Ectodermal cell (in vitro differentiated cells): ENCODE results near the gene PHF1.

Source experiments
- H3K27ac ChIP-seq: 2 replicates; pipeline ENCODE4 v1.7.0; 2013; ENCODE audit warnings: mild to moderate bottlenecking, low read depth, low read length; ENCODE audit not compliant: insufficient read depth, poor library complexity, severe bottlenecking
- H3K27me3 ChIP-seq: 2 replicates; pipeline ENCODE4 v1.7.0; 2013; ENCODE audit warnings: mild to moderate bottlenecking, low read length; ENCODE audit not compliant: insufficient read depth, control insufficient read depth, poor library complexity, severe bottlenecking
- H3K36me3 ChIP-seq: one replicate; pipeline ENCODE4 v1.7.0; 2013; ENCODE audit warnings: low read length; ENCODE audit not compliant: control insufficient read depth, insufficient read depth
- H3K4me1 ChIP-seq: one replicate; pipeline ENCODE4 v1.7.0; 2013; ENCODE audit warnings: low read length; ENCODE audit not compliant: control insufficient read depth, insufficient read depth
- H3K4me3 ChIP-seq: 2 replicates; pipeline ENCODE4 v1.7.0; 2013; ENCODE audit warnings: low read depth, low read length, control low read depth; ENCODE audit not compliant: insufficient read depth
- H3K9me3 ChIP-seq: 2 replicates; pipeline ENCODE4 v1.7.0; 2013; ENCODE audit warnings: mild to moderate bottlenecking, low read length, moderate library complexity; ENCODE audit not compliant: control insufficient read depth
- WGBS, 2 experiments: methylation state at CpG; one replicate each; pipeline ENCODE4 v1.1.7; 2013; ENCODE audit warnings: missing lambda C conversion rate in 2 of 2; 5-methylcytosine and 5-hydroxymethylcytosine counted together

The PHF1 gene

DNA sequence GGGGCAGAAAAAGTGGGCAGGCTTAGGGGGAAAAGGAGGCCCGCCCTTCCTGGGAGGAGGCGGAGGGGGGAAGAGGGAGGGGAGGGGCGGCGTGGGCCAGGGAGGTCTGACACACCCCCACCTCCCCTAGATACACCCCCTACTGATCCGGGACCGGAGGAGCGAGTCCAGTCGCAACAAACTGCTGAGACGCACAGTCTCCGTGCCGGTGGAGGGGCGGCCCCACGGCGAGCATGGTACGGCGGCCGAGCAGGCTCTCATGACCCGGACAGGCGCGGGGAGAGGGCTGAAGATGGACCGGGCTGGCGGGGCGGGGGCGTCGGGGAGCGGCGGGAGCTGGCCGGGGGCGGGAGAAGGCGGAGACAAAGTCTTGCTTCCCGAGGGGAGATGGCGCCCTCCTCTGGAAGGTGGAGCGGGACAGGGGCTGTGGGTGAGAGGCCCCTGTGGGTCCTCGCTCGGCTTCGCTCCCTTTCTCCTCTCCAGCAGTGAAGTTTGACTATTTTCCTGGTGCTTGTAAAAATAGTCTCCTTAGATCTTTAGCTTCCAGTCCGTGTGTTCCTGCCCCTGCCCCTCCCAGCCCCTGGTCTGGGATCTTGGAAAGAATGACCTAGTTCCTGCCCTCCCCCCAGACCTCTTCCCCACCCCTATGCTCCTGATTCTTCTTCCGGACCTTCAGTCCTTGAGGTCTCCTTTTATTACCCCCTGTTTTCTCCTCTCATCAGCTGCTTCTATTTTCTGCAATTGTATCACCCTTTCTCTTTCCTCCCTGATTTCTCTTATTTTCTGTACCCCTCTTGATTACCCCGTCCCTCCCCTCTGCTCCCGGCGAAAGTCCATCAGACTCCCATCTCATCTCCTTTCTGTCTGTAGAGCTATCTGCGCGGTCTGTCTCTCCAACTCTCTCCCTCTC, 15.1 kb downstream of the PHF1 start:
- Histone ChIP-seq H3K4me1 (peaks cover 65% of the 10 kb centered on the region), H3K27me3 (no peaks in the 10 kb centered on the region), H3K4me3 (peak overlapping the region; percentile 59), H3K36me3 (peaks cover 15% of the 10 kb centered on the region), H3K9me3 (no peaks in the 10 kb centered on the region), H3K27ac (peak overlapping the region; percentile 74)
- 2 to 3% methylated on average over 40 to 41 of the region's 43 CpGs for WGBS, 2 experiments

DNA sequence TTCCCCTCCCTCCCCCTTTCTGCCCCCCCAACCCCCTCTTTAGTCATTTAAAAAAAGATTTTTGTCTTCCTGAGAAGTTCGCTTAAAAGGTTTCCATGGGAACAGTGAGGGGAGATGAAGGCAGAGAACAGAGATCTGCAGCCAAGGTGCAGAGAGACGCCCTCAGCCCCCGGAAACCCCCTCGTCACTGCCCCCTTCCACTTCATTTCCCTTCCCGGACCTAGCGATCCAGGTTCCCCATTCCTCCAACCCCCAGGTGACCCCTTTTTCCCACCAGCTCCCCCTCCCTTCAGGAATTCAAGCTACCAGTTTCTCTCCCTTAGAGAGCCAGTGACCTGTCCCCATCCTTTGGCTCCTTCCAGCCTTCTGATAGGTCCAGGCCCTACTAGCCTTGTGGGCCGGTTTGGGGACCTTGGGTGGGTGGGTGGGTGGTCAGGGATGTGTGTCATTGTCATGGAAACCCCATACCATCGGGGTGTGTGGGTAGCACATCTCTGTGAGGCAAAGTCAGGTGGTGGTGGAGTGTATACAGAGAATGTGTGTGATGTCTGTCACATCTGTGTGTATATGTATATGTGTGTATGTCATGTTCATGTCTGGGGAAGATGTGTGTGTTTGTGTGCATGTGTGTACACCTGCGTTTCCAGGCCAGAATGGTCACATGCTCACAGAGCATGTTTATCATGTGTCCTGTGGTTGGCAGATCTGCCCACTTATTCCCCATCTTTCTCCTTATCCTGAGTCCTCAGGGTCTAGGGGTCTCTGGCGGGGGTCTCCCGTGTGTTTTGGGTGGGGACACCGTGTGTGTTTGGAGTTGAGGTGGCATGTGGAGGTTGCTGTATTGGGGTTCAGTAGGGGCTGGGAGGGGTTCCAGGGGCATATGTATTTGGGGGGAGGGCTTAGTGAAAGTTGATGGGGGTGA, 16.0 kb downstream of the PHF1 start:
- Histone ChIP-seq H3K9me3 (no peaks in the 10 kb centered on the region), H3K4me3 (peak overlapping the region; percentile 60), H3K4me1 (peaks cover 62% of the 10 kb centered on the region), H3K27me3 (no peaks in the 10 kb centered on the region), H3K27ac (peak overlapping the region; percentile 46), H3K36me3 (peaks cover 15% of the 10 kb centered on the region)
- WGBS, 2 experiments = 22 to 26% methylated on average over 12 of the region's 12 CpGs

DNA sequence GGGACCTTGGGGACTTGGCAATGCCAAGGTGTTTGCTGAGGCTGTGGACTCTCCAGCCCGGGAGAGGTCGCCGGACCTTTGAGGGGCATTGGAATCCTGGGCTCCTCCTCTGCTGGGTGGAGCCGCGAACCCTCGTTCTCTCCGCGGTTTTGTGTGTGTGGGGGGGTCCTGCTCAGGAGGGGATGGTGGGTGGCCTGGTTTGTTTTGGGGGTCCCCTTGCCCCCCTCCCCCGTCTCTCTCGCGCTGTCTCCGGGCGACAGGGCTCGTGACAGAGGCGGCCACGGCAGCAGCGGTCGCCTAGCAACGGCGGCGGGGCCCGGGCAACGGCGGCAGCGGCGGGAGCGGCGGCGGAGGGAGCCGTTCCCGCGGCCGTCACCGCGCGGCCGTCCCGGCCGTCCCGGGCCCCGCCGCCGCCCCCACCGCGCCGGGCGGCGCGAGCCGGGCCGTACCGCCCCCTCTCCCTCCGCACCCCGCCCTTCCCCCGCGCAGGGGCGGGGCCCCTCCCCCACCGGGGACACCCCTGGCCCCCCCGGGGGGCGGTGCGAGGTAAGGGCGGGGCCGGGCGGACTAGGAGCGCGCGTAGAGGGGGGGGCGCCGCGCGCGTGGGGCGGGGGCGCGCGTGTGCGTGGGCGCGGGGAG, 16.9 kb downstream of the PHF1 start:
- Histone ChIP-seq H3K27me3 (no peaks in the 10 kb centered on the region), H3K9me3 (no peaks in the 10 kb centered on the region), H3K4me1 (peaks cover 63% of the 10 kb centered on the region), H3K36me3 (peaks cover 15% of the 10 kb centered on the region), H3K4me3 (peak overlapping the region; percentile 60), H3K27ac (peak overlapping the region; percentile 46)
- WGBS, 2 experiments = 0% methylated on average over 75 to 76 of the region's 79 CpGs

DNA sequence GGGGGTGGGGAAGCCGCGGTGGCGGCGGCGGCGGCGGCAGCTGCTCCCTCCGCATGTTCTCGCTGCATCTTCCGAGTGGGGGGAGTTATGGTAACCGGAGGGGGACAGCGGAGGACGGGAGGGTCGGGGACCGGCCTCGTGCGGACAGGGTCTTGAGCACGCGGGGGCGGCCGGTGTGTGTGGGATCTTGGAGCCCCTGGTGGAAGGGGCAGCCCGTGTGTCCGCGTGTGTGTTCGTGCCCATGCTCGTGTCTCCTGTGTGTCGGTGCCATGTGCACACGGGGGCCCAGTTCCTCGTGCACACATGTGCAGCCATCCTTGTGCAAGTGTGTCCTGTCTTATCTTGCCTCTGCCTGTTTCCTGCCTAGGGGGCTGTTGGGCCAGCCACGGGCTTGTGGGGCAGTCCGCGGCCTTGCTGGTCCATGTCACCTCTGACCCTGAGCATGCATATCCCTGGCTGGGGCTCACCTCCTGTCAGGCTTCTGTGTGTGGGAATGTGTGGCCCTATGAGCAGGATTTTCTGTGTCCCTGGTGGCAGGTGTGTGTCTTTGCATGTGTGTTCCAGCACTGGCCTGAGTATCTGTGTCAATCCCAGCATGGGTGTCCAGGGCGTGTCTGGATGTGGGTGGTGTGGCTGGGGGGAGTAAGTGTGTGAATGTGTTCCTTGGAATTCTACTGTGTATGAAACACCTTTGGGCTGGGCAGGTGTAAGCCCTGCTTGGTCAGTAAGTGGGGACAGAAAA, 17.6 kb downstream of the PHF1 start:
- WGBS, 2 experiments = 18 to 19% methylated on average over 33 of the region's 33 CpGs
- Histone ChIP-seq H3K27ac (no peak overlapping the region), H3K4me1 (peaks cover 70% of the 10 kb centered on the region)

DNA sequence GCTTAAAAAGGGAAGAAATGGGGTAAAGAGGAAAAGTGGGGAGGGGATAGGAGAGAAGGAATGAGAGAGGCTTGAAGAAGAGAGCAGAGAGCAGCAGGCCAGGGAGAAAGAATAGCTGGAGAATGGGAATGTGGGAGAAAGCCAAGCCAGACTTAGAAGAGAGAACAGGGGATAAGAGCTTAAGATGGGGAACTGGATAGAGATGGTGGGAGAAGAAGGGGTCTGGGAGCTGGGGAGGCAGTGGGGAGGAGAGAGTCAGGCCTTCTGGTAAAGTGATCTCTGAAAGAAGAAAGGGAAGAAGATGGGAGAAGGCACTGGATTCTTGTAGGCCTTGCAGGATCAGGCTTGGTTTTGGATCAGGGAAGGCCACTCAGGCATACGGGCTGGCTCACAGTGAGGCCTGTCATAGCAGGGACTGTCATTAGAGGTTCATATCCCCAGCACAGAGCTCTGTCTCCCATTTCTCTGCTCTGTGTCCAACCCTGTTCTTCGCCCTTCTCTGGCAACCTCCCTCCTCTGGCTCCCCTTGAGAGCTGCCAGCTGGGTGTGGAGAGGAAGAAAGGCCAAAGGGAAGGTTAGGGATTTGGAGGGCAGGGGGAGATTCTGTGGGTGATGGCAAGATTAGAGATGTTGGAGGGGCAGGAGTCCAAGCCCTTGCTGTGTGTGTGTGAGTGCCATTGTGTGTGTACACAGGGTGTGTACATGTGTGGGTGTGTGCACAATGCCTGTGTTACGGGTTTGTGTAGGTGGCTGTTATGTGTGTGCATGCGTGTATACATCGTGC, 18.3 kb downstream of the PHF1 start:
- no peak overlapping the region for H3K27ac ChIP-seq
- H3K9me3 ChIP-seq = no peaks in the 10 kb centered on the region
- 74 to 82% methylated on average over 5 of the region's 5 CpGs for WGBS, 2 experiments
- no peak overlapping the region for H3K4me3 ChIP-seq
- no peaks in the 10 kb centered on the region for H3K27me3 ChIP-seq
- peaks cover 4% of the 10 kb centered on the region for H3K36me3 ChIP-seq
- peaks cover 71% of the 10 kb centered on the region for H3K4me1 ChIP-seq

More for the DNA sequence above, 17.6 kb downstream of the PHF1 start:
- peak overlapping the region; percentile 60 for H3K4me3 ChIP-seq
- peaks cover 11% of the 10 kb centered on the region for H3K36me3 ChIP-seq
- no peaks in the 10 kb centered on the region for H3K27me3 ChIP-seq
- no peaks in the 10 kb centered on the region for H3K9me3 ChIP-seq

DNA sequence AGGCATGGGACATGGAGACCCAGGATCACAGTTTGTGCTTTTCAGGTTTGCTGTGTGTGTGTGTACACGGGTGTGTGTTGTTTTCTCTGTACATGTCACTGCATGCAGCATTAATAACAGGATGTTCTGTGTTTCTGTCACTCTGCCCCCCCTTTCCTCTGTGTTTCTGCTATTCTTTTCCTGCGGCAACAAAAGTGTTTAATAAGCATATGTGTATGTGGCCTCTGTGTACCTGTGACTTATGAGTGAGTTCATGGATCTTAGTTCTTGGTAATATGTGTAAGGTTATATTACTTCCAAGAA, 18.9 kb downstream of the PHF1 start:
- Histone ChIP-seq H3K27ac (no peak overlapping the region), H3K27me3 (no peaks in the 10 kb centered on the region), H3K9me3 (no peaks in the 10 kb centered on the region), H3K4me1 (peaks cover 71% of the 10 kb centered on the region), H3K36me3 (no peaks in the 10 kb centered on the region), H3K4me3 (no peak overlapping the region)
- WGBS, 2 experiments = 90% methylated on average over 2 of the region's 2 CpGs

DNA sequence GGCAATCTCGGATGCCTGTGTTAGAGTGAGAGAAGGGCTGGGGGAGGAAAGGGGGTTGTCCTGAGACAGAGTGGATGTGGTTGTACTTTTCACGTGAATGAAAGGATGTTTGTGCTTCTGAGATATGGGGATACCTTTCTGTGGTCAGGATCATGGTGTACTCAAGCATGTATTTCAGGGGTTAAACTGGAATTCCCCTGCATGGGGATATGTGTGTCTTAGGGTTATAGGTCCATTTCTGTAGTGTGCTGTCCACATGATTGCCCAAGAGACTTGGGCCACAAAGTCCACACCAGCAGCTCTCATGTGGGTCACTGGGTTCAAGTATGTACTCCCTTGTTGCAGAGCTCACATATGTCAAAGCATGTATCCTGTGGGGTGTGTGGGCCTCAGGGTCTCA, 19.5 kb downstream of the PHF1 start:
- WGBS, 2 experiments = 59 to 72% methylated on average over 2 of the region's 2 CpGs
- Histone ChIP-seq H3K4me3 (peak overlapping the region; percentile 40), H3K36me3 (peaks cover 6% of the 10 kb centered on the region), H3K27ac (no peak overlapping the region), H3K9me3 (no peaks in the 10 kb centered on the region), H3K27me3 (no peaks in the 10 kb centered on the region), H3K4me1 (peaks cover 66% of the 10 kb centered on the region)

DNA sequence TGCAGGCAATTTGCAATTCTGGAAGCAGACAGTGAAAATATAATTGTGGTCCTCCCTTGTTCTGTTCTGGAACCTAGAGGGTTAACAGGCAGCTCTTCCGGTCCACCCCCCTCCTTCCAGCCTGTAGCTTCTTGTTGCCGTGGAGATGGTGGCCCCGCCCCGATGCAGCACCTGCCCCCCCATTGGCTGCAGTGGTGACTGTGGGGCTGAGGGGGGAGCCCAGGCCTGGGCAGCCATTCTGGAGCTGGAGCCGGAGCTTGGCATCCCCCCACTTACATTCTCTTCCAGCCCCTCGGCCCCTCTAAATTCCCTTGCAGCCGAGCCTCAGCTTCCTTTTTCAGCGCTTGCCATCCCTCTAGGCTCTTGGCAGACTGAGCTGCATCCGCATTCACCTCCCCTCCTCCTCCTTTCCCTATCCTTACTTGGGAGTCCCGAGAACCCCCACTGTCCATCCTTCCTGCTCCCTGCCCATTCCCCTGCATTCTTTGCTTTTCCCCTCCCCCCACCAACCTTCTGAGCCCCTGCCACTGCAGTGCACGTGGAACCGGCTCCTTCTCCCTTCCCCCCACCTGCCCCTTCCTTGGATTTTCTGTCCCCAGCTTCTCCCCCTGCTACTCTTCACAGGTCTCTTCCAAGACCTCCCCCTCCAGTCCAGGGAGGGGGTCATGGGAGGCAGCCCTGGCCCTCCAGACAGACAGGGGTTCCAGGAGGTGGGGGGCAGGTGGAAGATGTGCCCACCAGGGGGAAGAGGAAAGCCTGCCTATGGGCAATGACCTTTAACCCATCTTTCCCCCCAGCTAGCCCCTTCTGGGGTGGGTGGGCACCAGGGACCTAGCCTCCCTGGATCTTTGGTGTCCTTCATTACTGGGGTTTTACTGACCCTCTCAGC, 20.4 kb downstream of the PHF1 start:
- H3K4me3 ChIP-seq = peak overlapping the region; percentile 40
- no peaks in the 10 kb centered on the region for H3K9me3 ChIP-seq
- H3K4me1 ChIP-seq = peaks cover 63% of the 10 kb centered on the region
- H3K27me3 ChIP-seq = no peaks in the 10 kb centered on the region
- H3K36me3 ChIP-seq = peaks cover 15% of the 10 kb centered on the region
- WGBS, 2 experiments = 0 to 1% methylated on average over 12 of the region's 12 CpGs
- H3K27ac ChIP-seq = peak overlapping the region; percentile 82
